ENCODE measurements around the gene UVRAG.

UVRAG gene

DNA sequence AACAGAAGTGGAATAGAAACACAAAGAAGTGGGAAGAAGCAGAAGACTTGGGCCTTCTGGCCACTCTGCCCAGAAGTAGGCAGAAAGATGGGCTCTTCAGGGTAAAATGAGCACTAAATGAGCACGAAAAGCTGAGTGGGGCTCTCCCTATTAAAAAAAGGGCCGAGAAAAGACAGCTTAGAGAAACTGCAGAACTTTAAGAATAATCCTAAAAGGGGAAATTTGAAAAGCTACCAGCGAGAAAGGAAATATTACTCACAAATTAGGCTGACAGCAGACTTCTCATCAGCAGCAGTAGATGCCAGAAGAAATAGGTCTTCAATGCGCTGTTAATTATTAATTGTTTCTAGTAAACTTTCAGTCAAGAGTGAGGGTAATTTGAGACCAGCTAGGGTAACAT is 78.2 kb downstream of the UVRAG start:
- TF ChIP-seq, protein P1, sequence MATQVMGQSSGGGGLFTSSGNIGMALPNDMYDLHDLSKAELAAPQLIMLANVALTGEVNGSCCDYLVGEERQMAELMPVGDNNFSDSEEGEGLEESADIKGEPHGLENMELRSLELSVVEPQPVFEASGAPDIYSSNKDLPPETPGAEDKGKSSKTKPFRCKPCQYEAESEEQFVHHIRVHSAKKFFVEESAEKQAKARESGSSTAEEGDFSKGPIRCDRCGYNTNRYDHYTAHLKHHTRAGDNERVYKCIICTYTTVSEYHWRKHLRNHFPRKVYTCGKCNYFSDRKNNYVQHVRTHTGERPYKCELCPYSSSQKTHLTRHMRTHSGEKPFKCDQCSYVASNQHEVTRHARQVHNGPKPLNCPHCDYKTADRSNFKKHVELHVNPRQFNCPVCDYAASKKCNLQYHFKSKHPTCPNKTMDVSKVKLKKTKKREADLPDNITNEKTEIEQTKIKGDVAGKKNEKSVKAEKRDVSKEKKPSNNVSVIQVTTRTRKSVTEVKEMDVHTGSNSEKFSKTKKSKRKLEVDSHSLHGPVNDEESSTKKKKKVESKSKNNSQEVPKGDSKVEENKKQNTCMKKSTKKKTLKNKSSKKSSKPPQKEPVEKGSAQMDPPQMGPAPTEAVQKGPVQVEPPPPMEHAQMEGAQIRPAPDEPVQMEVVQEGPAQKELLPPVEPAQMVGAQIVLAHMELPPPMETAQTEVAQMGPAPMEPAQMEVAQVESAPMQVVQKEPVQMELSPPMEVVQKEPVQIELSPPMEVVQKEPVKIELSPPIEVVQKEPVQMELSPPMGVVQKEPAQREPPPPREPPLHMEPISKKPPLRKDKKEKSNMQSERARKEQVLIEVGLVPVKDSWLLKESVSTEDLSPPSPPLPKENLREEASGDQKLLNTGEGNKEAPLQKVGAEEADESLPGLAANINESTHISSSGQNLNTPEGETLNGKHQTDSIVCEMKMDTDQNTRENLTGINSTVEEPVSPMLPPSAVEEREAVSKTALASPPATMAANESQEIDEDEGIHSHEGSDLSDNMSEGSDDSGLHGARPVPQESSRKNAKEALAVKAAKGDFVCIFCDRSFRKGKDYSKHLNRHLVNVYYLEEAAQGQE (IDR thresholded peaks at IDR 0.05; ENCODE audit: low read depth), result no peak
- no peak for TF ChIP-seq CEBPB (IDR thresholded peaks at IDR 0.05)
- TF ChIP-seq CREB1 (IDR thresholded peaks at IDR 0.05; ENCODE audit: low read depth), result no peak
- no peak for TF ChIP-seq EP300 (IDR thresholded peaks at IDR 0.05; ENCODE audit: borderline replicate concordance)
- no peak for TF ChIP-seq NFIC (IDR thresholded peaks at IDR 0.05)
- no peak for TF ChIP-seq TCF12 (IDR thresholded peaks at IDR 0.05; ENCODE audit: low read depth)
- no peak for TF ChIP-seq EGR1 (IDR thresholded peaks at IDR 0.05)
- no peak for TF ChIP-seq YY1 (IDR thresholded peaks at IDR 0.05; ENCODE audit: low read depth)
- no peak for TF ChIP-seq ZBTB7A (IDR thresholded peaks at IDR 0.05; ENCODE audit: low read depth)
- TF ChIP-seq TEAD4 (IDR thresholded peaks at IDR 0.05), result no peak
- TF ChIP-seq, protein P2, sequence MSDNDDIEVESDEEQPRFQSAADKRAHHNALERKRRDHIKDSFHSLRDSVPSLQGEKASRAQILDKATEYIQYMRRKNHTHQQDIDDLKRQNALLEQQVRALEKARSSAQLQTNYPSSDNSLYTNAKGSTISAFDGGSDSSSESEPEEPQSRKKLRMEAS (IDR thresholded peaks at IDR 0.05), result no peak
- TF ChIP-seq, protein P3, sequence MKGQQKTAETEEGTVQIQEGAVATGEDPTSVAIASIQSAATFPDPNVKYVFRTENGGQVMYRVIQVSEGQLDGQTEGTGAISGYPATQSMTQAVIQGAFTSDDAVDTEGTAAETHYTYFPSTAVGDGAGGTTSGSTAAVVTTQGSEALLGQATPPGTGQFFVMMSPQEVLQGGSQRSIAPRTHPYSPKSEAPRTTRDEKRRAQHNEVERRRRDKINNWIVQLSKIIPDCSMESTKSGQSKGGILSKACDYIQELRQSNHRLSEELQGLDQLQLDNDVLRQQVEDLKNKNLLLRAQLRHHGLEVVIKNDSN (IDR thresholded peaks at IDR 0.05), result no peak
- TF ChIP-seq TAF1 (IDR thresholded peaks at IDR 0.05; ENCODE audit: low read depth), result no peak
- TF ChIP-seq FOXM1 (IDR thresholded peaks at IDR 0.05; ENCODE audit: borderline replicate concordance, low read depth), result no peak
- no peak for TF ChIP-seq RAD21 (IDR thresholded peaks at IDR 0.05; ENCODE audit: low read depth)

DNA sequence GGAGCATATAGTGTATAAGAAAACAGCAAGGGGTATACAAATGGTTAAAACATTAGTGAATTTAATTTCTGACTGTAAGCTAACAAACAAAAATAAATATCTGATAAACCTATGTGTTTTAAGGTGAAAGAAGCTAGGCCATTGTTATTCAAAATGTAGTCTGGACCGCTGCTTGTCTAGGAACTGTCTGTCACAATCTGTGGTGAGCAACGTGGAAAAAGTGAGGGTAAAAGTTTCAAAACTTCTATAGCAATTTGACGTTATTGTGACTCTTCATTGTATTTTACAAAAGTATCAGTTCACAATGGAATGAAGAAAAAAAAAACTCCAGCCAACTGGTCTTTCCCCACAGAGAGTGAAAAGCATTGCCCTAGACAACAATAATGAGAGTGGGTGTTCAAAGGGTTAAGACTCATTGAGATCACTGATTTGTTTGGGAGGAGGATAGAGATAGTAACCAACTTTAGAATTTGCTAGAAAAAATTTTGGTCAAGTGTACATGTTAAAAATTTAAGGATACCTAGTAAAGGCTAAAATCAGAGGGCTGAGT is 79.1 kb downstream of the UVRAG start:
- TF ChIP-seq FOXM1 (IDR thresholded peaks at IDR 0.05; ENCODE audit: borderline replicate concordance, low read depth), result no peak
- no peak for TF ChIP-seq TEAD4 (IDR thresholded peaks at IDR 0.05)
- TF ChIP-seq, protein P1 (IDR thresholded peaks at IDR 0.05; ENCODE audit: low read depth), result no peak
- no peak for TF ChIP-seq ZBTB7A (IDR thresholded peaks at IDR 0.05; ENCODE audit: low read depth)
- no peak for TF ChIP-seq EGR1 (IDR thresholded peaks at IDR 0.05)
- TF ChIP-seq CEBPB (IDR thresholded peaks at IDR 0.05), result no peak
- TF ChIP-seq RAD21 (IDR thresholded peaks at IDR 0.05; ENCODE audit: low read depth), result no peak
- TF ChIP-seq EP300 (IDR thresholded peaks at IDR 0.05; ENCODE audit: borderline replicate concordance), result no peak

DNA sequence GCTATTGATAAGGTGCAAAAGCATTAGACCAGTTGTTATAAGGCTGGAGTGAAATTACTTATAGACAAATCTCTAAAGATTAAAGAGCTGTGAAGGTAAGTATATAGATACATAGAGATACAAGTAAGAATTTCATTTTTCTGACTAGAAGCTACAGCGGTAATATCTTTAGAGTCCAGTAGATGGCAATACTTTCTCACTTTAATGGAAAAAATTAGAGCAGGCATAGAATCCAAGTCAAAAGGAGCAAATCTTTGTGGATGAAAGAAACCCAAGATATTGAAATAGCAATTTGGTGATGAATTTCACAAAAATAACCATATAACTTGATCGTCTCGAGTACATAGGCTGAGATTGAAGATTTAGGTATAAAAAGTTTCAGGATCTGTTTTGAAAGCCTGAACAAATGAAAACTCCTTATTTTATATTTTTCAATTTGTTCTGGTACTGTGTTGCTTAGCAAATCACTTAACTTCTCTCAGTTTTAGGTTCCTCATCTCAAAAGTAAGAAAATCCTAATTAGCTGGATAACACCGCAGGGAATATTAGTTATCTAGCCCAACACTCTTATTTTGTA is 81.9 kb downstream of the UVRAG start:
- TF ChIP-seq, protein P2 (IDR thresholded peaks at IDR 0.05), result no peak
- no peak for TF ChIP-seq TCF12 (IDR thresholded peaks at IDR 0.05; ENCODE audit: low read depth)
- peak; percentile 69 for TF ChIP-seq RAD21 (IDR thresholded peaks at IDR 0.05; ENCODE audit: low read depth)
- TF ChIP-seq TAF1 (IDR thresholded peaks at IDR 0.05; ENCODE audit: low read depth), result no peak

DNA sequence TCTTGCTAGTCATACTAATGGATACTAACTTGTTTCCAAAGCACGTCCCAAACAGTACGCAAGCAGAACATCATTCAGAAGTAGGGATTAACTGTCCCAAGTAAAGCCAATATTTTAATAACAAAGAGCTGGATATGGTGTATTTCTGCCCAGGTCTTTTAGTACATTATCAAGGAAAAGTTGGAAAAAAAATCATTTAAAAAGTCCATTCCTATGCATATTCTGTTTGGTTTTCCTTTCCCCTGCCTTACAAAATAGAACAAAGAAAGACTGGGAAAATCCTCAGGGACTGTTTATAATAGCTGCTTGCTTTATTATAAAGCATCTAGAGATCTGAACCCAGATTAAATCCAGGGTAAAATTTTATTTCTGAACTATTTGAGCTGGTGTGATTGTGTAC is 83.9 kb downstream of the UVRAG start:
- TF ChIP-seq YY1 (IDR thresholded peaks at IDR 0.05; ENCODE audit: low read depth) (no peak), CEBPB (IDR thresholded peaks at IDR 0.05) (no peak), EGR1 (IDR thresholded peaks at IDR 0.05) (no peak), TCF12 (IDR thresholded peaks at IDR 0.05; ENCODE audit: low read depth) (no peak)
- TF ChIP-seq, protein P2 (IDR thresholded peaks at IDR 0.05), result no peak

DNA sequence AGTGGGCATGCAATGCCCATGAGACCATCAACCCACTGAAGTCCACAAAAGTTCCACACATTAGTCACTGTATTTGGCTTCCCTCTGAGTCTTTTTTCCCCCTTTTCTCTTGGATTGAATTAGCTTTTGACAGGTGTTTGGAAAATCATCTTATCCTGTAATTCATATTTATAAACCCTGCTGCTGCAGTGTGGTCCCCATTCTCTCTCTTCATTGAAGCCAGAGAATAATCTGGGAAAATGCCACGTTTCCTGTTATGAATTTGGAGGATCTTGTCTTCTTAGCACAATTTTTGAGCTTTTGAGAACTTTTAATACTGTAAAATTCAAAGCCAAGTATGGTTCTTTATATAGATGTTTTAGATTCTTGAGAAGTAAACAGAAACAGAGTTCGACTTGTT is 84.8 kb downstream of the UVRAG start:
- no peak for TF ChIP-seq EP300 (IDR thresholded peaks at IDR 0.05; ENCODE audit: borderline replicate concordance)
- TF ChIP-seq TAF1 (IDR thresholded peaks at IDR 0.05; ENCODE audit: low read depth), result no peak
- TF ChIP-seq, protein P1 (IDR thresholded peaks at IDR 0.05; ENCODE audit: low read depth), result no peak
- no peak for TF ChIP-seq TEAD4 (IDR thresholded peaks at IDR 0.05)

Data from Ishikawa (cell line).